Brain microvascular endothelial cell (primary cell): Measurements from ENCODE around the gene NRBP1.
A peak's percentile ranks its signal among the peaks of the same experiment; 100 is the strongest.
"Not testable (repeated sequence)": the region's sequence is repeated elsewhere in the genome, so short reads cannot be mapped to it uniquely, and the experiment has no call there.

Source experiments
- DNase-seq: peaks from one replicate; pipeline ENCODE4 v3.0.0-alpha.2; 2020
- H3K27ac ChIP-seq: fragments of 250-450 bp; sonication (Bioruptor Pico); 2 replicates; pipeline ENCODE4 v1.5.1; 2020; ENCODE audit warnings: mild to moderate bottlenecking, moderate library complexity
- H3K27me3 ChIP-seq: fragments of 250-450 bp; sonication (Bioruptor Pico); replicated peaks from 2 replicates; pipeline ENCODE4 v1.5.1; 2020; ENCODE audit warnings: mild to moderate bottlenecking
- H3K36me3 ChIP-seq: fragments of 250-450 bp; sonication (Bioruptor Pico); replicated peaks from 2 replicates; pipeline ENCODE4 v1.5.1; 2020; ENCODE audit warnings: mild to moderate bottlenecking
- H3K4me3 ChIP-seq: 2 replicates; pipeline ENCODE4 v1.5.1; 2011; ENCODE audit warnings: low read depth, mild to moderate bottlenecking, control low read depth, low read length, moderate library complexity
- in situ Hi-C: cut with HindIII; loops from 2 replicates; pipeline ENCODE4 v1.10.0; 2017; ENCODE audit warnings: low sequenced_read_pairs, low pct_ligation_motif_present
- TF ChIP-seq, protein P1 (sequence below): IDR thresholded peaks from 2 replicates; pipeline ENCODE4 v1.5.1; 2011; ENCODE audit warnings: low read depth, mild to moderate bottlenecking, moderate library complexity, low read length, control low read depth, inconsistent platforms; ENCODE audit errors: missing control alignments

NRBP1 gene

DNA sequence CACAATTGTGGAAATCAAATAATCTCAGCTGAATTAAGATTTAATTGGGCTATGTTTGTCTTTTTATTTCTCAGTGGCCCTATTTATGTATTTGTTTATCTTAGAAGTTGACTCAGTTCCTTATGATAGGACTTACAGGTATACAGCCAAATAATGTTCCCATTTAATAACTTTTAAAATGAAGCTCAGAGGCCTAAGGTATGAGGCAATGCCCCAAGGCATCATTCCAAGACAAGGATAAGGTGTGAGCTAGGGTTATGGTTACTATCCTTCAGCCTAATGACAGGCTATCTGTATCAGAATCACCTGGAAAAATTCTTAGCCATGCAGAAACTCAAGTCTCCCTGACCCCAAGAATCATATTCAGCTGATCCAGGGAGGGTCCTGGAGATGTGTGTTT, 7.4 kb upstream of the NRBP1 start:
- H3K4me3 ChIP-seq, result no peak overlapping the region
- in situ Hi-C loops, result no loop called here
- H3K36me3 ChIP-seq, result no peaks in the 10 kb centered on the region
- H3K27me3 ChIP-seq, result no peaks in the 10 kb centered on the region
- TF ChIP-seq, protein P1, sequence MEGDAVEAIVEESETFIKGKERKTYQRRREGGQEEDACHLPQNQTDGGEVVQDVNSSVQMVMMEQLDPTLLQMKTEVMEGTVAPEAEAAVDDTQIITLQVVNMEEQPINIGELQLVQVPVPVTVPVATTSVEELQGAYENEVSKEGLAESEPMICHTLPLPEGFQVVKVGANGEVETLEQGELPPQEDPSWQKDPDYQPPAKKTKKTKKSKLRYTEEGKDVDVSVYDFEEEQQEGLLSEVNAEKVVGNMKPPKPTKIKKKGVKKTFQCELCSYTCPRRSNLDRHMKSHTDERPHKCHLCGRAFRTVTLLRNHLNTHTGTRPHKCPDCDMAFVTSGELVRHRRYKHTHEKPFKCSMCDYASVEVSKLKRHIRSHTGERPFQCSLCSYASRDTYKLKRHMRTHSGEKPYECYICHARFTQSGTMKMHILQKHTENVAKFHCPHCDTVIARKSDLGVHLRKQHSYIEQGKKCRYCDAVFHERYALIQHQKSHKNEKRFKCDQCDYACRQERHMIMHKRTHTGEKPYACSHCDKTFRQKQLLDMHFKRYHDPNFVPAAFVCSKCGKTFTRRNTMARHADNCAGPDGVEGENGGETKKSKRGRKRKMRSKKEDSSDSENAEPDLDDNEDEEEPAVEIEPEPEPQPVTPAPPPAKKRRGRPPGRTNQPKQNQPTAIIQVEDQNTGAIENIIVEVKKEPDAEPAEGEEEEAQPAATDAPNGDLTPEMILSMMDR, result no peak
- no peak for DNase-seq
- H3K27ac ChIP-seq, result no peak overlapping the region

DNA sequence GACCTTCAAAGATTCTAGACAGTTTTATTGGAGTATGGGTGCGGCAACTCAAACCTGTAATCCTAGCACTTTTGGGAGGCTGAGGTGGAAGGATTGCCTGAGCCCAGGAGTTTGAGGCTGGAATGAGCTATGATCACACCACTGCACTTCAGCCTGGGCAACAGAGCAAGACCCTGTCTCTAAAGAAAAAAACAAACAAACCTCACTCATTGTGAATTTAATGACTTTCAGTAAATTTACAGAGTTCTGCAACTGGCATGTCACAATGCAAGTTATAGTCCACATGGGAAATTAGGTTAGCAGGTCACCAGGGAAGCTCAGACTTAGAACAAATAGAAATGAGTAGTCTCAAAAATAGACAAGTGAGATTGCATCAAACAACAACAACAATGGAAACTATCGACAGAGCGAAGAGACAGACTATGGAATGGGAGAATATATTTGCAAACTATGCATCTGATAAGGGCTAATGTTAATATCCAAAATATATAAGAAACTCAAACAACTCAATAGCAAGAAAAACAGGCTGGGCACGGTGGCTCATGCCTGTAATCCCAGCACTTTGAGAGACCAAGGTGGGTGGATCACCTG, 6.7 kb upstream of the NRBP1 start:
- in situ Hi-C loops, result no loop called here
- DNase-seq, result no peak
- no peak overlapping the region for H3K27ac ChIP-seq
- H3K36me3 ChIP-seq, result no peaks in the 10 kb centered on the region
- TF ChIP-seq, protein P1, result no peak
- H3K4me3 ChIP-seq, result no peak overlapping the region
- H3K27me3 ChIP-seq, result no peaks in the 10 kb centered on the region

DNA sequence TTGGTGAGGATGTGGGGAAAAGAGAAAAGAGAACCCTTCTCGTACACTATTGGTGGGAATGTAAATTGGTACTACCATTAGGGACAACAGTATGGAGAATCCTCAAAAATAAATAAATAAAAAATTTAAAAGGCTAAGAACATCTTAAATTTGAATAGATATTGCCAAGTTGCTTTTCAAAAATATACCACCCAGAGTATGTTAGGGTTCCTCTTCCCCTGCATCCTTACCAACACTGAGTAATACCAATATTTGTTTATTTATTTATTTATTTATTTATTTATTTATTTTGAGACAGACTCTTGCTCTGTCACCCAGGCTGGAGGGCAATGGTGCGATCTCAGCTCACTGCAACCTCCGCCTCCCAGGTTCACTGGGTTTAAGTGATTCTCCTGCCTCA, 5.5 kb upstream of the NRBP1 start:
- Histone ChIP-seq H3K4me3 (no peak overlapping the region), H3K27ac (no peak overlapping the region), H3K36me3 (no peaks in the 10 kb centered on the region), H3K27me3 (no peaks in the 10 kb centered on the region)
- no peak for DNase-seq
- TF ChIP-seq, protein P1, result no peak
- in situ Hi-C loops, result no loop called here

DNA sequence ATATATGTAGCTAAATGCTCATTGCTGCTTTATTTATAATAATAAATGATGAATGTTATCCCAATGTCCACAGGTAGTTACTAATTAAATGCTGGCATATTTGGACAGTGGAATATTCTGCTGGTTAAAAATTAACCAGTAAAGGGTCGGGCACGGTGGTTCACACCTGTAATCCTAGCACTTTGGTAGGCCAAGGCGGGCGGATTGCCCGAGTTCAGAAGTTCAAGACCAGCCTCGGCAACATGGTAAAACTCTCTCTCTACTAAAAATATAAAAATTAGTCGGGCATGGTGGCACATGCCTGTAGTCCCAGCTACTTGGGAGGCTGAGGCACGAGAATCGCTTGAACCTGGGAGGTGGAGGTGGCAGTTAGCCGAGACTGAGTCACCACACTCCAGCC, 3.4 kb upstream of the NRBP1 start:
- H3K27me3 ChIP-seq, H3K36me3 ChIP-seq, H3K27ac ChIP-seq, H3K4me3 ChIP-seq, DNase-seq, in situ Hi-C loops: not testable (repeated sequence)

DNA sequence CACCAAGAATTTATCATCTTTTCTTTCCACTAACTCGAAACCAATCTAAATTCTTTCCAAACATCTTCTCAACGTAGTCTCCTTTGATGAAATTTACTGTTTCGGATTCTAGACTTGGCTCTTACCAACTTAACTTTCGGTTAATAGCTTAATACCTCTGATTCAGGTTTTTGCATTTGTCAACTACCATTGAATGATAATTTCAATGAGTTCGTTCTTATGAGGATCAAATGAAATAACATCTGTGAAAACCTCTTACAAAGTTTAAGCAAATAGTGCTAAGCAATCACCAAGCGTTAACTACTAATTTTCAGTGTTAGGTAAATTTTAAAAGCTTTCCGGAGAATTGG, 593 bp upstream of the NRBP1 start:
- TF ChIP-seq, protein P1, result no peak
- in situ Hi-C loops, result no loop called here
- Histone ChIP-seq H3K36me3 (no peaks in the 10 kb centered on the region), H3K4me3 (peak overlapping the region; percentile 85), H3K27ac (peak overlapping the region; percentile 77), H3K27me3 (no peaks in the 10 kb centered on the region)
- DNase-seq, result no peak

DNA sequence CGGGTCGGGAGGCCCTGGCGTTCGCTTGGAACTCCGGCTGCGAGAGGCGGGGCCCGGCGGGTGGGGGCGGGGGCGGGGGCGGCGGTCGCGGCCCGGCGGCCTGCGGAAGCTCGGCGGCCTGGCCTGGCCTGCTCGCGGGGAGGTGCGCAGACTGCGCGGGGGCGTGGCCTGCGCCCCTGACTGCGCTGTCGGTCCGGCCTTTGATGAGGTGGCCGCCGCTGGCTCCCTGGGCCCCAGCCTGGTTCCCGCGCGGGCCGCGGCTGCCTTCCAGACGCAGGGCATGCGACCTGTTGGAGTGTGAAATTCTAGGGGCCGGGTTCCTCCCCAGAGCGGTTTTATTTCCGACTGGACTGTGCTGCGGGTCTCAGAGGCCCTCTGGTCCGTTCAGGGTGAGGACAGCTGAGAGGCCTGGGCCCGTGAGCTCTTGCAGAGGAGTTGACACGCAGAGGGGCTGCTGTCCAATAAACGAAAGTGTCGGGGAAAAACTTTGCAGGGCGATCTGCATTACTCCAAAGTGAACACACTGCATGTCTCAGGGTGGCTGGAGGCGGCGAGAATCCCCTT, 629 bp downstream of the NRBP1 start:
- DNase-seq, result peak; percentile 67
- in situ Hi-C loops, result no loop called here
- Histone ChIP-seq H3K27ac (peak overlapping the region; percentile 77), H3K4me3 (peak overlapping the region; percentile 85), H3K36me3 (peaks cover 10% of the 10 kb centered on the region), H3K27me3 (no peaks in the 10 kb centered on the region)
- TF ChIP-seq, protein P1, result no peak
